H1 (cell line): ENCODE measurements around the gene FN3KRP. TPM values are rescaled to one million over a fixed set of nuclear protein-coding genes. Genes with fewer than 3 reads are reported as not detected.

ENCODE experiments used
- BCL11A ChIP-seq, 2 experiments: IDR thresholded peaks; one replicate each; pipeline ENCODE4 v1.6.1; 2011; ENCODE audit warnings: low read depth in 2 of 2, low read length in 2 of 2, mild to moderate bottlenecking in 2 of 2
- HDAC2 ChIP-seq, 2 experiments: fragments of 300-600 bp in 1 of 2; sonication (generic) in 1 of 2; IDR thresholded peaks; 2 replicates each; pipeline ENCODE4 v1.6.1; 2011 to 2012; ENCODE audit warnings: low read depth in 2 of 2, low read length in 2 of 2, mild to moderate bottlenecking in 2 of 2, moderate library complexity in 2 of 2, borderline replicate concordance in 1 of 2, inconsistent platforms in 1 of 2
- NRF1 ChIP-seq: IDR thresholded peaks from 2 replicates; pipeline ENCODE4 v1.6.1; 2011; ENCODE audit warnings: mild to moderate bottlenecking, low read depth, low read length, improper control_type of control experiment
- RBBP5 ChIP-seq: IDR thresholded peaks from 2 replicates; pipeline ENCODE4 v1.7.1; 2012; ENCODE audit warnings: low read depth, mild to moderate bottlenecking, inconsistent platforms, low read length, moderate library complexity, borderline replicate concordance
- SAP30 ChIP-seq: fragments of 300-600 bp; sonication (generic); IDR thresholded peaks from 2 replicates; pipeline ENCODE4 v1.7.1; 2012; ENCODE audit warnings: low read length, moderate library complexity, mild to moderate bottlenecking, inconsistent platforms; ENCODE audit not compliant: insufficient read depth, insufficient replicate concordance
- TEAD4 ChIP-seq: IDR thresholded peaks from 2 replicates; pipeline ENCODE4 v1.6.1; 2012; ENCODE audit warnings: low read depth, low read length, inconsistent platforms, mixed read lengths
- polyA plus RNA-seq, 7 experiments: library from polyadenylated mRNA; depleted of rRNA in 3 of 7; stranded (reverse) in 5 of 7; unstranded in 2 of 7; fragments of >200 nt in 5 of 7; fragments of 200-250 nt in 2 of 7; gene quantifications; 1 replicate in 5 of 7; 2 replicates in 1 of 7; 4 replicates in 1 of 7; pipeline versions ENCODE4 v1.2.1 to v1.2.3, GENCODE V29; 2011 to 2013; ENCODE audit warnings: missing spikeins in 2 of 7, mixed read lengths in 2 of 7
- total RNA-seq: library from RNA; stranded (reverse); fragmentation: NEBNext Ultra II Directional; extraction: Animal tissue kit (Norgen Biotek cat#: 25700); gene quantifications from 2 replicates; pipeline ENCODE4 v1.2.1, GENCODE V29; 2021
- TF ChIP-seq, protein P1 (sequence below): IDR thresholded peaks from 2 replicates; pipeline ENCODE4 v1.6.1; 2011; ENCODE audit warnings: low read length, improper control_type of control experiment

FN3KRP gene
- total and polyA plus RNA-seq, 2 of the 8 experiments (the other 6 are each of a cell fraction or from before 2014, with no cell fraction given), result 18.1 to 21.4 TPM

DNA sequence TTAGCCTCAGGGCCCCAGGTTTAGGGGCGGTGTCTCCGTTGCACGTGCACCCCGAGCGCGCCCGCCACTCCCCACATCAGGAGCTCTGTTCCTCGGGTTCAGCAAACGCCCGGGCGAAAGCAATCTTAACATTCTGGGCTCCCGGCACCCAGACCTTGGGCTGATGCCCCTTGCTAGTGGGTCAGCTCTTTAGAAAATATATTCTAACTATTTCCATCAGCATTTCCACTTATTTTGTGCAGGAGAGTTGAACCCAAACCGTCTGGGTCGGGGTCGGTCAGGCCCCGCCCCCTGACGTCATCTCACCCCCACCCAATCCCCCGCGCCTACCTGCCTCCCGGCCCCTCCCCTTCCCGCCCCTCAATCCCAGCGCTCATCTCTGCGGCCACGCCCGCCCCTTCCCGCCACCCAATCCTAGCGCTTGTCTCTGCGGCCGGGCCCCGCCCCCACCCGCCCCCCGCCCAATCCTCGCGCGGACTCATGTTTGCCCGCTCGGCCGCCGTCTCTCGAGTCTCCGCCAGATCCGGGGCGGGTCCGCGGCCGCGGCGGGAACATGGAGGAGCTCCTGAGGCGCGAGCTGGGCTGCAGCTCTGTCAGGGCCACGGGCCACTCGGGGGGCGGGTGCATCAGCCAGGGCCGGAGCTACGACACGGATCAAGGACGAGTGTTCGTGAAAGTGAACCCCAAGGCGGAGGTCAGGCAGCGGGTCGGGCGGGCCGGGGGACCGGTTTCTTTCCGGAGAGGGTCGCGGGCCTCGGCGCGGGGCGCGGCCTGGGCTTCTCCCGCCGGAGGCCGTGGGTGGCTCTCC is at the start of gene FN3KRP (continued):
- no peak for TF ChIP-seq HDAC2 (IDR thresholded peaks at IDR 0.05; ENCODE audit: borderline replicate concordance in 1 of 2, low read depth in 2 of 2, low read length in 2 of 2)
- no peak for TF ChIP-seq RBBP5
- no peak for TF ChIP-seq BCL11A (IDR thresholded peaks at IDR 0.05; ENCODE audit: low read depth in 2 of 2, low read length in 2 of 2)
- TF ChIP-seq, protein P1, sequence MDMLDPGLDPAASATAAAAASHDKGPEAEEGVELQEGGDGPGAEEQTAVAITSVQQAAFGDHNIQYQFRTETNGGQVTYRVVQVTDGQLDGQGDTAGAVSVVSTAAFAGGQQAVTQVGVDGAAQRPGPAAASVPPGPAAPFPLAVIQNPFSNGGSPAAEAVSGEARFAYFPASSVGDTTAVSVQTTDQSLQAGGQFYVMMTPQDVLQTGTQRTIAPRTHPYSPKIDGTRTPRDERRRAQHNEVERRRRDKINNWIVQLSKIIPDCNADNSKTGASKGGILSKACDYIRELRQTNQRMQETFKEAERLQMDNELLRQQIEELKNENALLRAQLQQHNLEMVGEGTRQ, result no peak
- no peak for TF ChIP-seq NRF1
- no peak for TF ChIP-seq TEAD4
- no peak for TF ChIP-seq SAP30
